Gastroesophageal sphincter (tissue), 3 donors: ENCODE measurements around the gene NFIX.

Experiments used
- CTCF ChIP-seq, 4 experiments: fragments of 200-600 bp in 2 of 4; fragments of 450-650 bp in 2 of 4; sonication (generic) in 1 of 4; IDR thresholded peaks; one replicate each; pipeline ENCODE4 v1.5.1; 2017 to 2019; ENCODE audit warnings: antibody characterized with exemption in 4 of 4, mild to moderate bottlenecking in 2 of 4, moderate library complexity in 2 of 4
- POLR2A ChIP-seq, 2 donors: fragments of 450-650 bp; IDR thresholded peaks; one replicate each; pipeline ENCODE4 v1.6.1; 2017; ENCODE audit warnings: antibody characterized with exemption in 2 of 2, mild to moderate bottlenecking in 2 of 2, moderate library complexity in 1 of 2
- POLR2AphosphoS5 ChIP-seq: sonication (generic); formaldehyde crosslinking; IDR thresholded peaks from one replicate; pipeline ENCODE4 v1.6.1; 2017; ENCODE audit warnings: antibody characterized with exemption

GRCh38 chr19:13001502-13002165 lies 6.4 kb downstream of the NFIX start:
- no peak for TF ChIP-seq CTCF (IDR thresholded peaks at IDR 0.05)
- no peak for TF ChIP-seq POLR2AphosphoS5
- TF ChIP-seq POLR2A (IDR thresholded peaks at IDR 0.05) = no peak
